Chondrocyte (in vitro differentiated cells): ENCODE results near the gene TPSD1. TPM values are rescaled to one million over a fixed set of nuclear protein-coding genes. Genes with fewer than 3 reads are reported as not detected.

Source experiments
- DNase-seq: peaks from one replicate; pipeline ENCODE4 v3.0.0; 2021; ENCODE audit warnings: mixed read lengths, low spot score
- H3K27ac Mint-ChIP-seq: one replicate; pipeline ENCODE4 v1.8.0; 2021; ENCODE audit warnings: mild to moderate bottlenecking, moderate library complexity, mixed read lengths; ENCODE audit not compliant: unreplicated experiment
- H3K27me3 Mint-ChIP-seq: 2 replicates; pipeline ENCODE4 v1.8.0; 2021; ENCODE audit warnings: low read depth, mixed read lengths
- H3K36me3 Mint-ChIP-seq: 2 replicates; pipeline ENCODE4 v1.8.0; 2021; ENCODE audit warnings: low read depth, mixed read lengths
- H3K4me1 Mint-ChIP-seq: 2 replicates; pipeline ENCODE4 v1.8.0; 2021; ENCODE audit warnings: low read depth, mild to moderate bottlenecking, mixed read lengths
- H3K4me3 Mint-ChIP-seq: one replicate; pipeline ENCODE4 v1.8.0; 2021; ENCODE audit warnings: mild to moderate bottlenecking, moderate library complexity, mixed read lengths; ENCODE audit not compliant: unreplicated experiment
- H3K9me3 Mint-ChIP-seq: 2 replicates; pipeline ENCODE4 v1.8.0; 2021; ENCODE audit warnings: low read depth, mixed read lengths
- CTCF ChIP-seq: fragments of 200-600 bp; sonication (generic); IDR thresholded peaks from 2 replicates; pipeline ENCODE4 v1.5.0; 2021; ENCODE audit warnings: antibody characterized with exemption, mild to moderate bottlenecking, moderate library complexity
- total RNA-seq: library from RNA; stranded (reverse); gene quantifications from 3 replicates; pipeline ENCODE4 v1.2.1, GENCODE V29; 2021

Gene TPSD1
- total RNA-seq, 1 donor from 2014 or later: not detected

DNA sequence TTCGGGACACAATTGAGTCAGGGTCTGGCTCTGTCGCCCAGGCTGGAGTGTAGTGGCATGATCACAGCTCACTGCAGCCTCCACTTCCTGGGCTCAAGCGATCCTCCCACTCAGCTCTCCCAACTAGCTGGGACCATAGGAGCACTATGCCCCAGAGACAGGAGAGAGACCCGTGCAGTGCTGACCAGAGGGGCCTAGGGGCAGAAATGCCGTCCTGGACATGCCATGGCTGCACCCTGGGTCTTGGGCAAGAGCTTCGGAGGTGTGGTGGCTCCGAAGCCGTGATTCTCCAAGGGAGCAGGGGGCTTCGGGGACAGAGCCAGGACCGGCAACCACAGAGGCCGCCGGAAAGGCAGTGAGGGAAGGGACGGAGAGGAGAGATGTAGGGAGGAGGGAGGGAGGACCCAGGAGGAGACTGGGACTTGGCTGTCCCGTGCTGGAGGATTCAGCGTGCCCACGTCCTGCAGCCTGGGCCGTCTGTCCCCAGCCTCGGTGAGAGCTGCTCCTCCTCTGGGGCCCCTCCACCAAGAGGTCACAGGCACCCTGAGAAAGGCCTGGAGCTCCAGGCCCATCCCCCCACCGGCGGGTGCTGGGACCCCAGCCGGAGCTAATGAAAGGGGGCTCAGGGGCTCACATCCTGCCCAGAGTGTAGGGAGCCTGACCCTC is 21.9 kb downstream of the TPSD1 start:
- Mint-ChIP-seq H3K4me1 (peaks cover 2% of the 10 kb centered on the region), H3K9me3 (no peaks in the 10 kb centered on the region), H3K36me3 (no peaks in the 10 kb centered on the region), H3K4me3 (no peak overlapping the region), H3K27me3 (peaks cover 30% of the 10 kb centered on the region), H3K27ac (no peak overlapping the region)
- no peak for TF ChIP-seq CTCF
- DNase-seq: peak; percentile 75

GRCh38 chr16:1278477-1278876 is 22.6 kb downstream of the TPSD1 start:
- peaks cover 29% of the 10 kb centered on the region for H3K27me3 Mint-ChIP-seq
- peak; percentile 78 for DNase-seq
- no peaks in the 10 kb centered on the region for H3K9me3 Mint-ChIP-seq
- H3K4me1 Mint-ChIP-seq: peaks cover 2% of the 10 kb centered on the region
- no peaks in the 10 kb centered on the region for H3K36me3 Mint-ChIP-seq
- peak; percentile 37 for TF ChIP-seq CTCF
- no peak overlapping the region for H3K4me3 Mint-ChIP-seq
- H3K27ac Mint-ChIP-seq: no peak overlapping the region

DNA sequence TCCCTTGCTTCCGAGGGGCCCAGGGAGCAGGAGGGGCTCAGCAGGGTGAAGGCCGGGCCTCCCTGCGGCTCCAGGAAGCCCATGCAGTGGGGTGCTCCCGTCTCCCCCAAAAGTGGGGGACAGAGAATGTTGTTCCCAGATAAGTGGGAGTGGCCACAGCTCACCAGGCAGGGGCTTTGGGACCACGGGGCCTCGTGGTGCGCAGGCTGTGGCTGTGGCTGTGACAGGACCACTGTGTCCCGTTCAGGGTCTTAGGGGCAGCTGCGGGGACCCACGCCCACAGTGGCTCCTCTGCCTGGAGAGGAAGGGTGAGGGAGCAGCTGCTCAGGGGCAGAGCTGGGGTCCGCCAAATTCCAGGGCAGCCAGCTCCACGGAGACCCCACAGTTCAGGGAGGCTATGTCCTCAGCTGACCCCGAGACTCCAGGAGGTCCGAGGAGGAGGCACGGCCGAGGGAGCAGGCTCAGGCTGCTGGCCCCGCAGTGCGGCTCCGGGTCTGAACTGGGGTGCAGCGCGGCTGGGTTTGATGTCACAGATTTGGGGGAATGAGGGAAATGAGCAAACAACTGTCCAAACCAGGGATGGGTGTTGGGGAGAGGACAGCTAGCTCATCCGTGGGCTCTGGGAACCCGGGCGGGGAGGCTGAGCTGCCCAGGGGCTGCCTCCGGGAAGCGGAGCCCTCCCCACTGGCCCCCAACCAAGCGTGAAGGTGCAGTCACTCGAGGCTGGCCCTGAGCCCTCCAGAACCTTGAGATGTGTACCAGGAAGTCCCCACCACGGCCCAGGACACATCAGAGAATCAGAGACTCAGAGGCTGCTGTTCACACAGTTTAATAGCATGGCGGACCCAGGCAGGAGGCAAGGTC is 23.4 kb downstream of the TPSD1 start:
- H3K4me1 Mint-ChIP-seq: peaks cover 2% of the 10 kb centered on the region
- TF ChIP-seq CTCF: no peak
- H3K9me3 Mint-ChIP-seq: no peaks in the 10 kb centered on the region
- H3K27ac Mint-ChIP-seq: no peak overlapping the region
- H3K36me3 Mint-ChIP-seq: no peaks in the 10 kb centered on the region
- peak; percentile 77 for DNase-seq
- H3K27me3 Mint-ChIP-seq: peaks cover 34% of the 10 kb centered on the region
- H3K4me3 Mint-ChIP-seq: no peak overlapping the region

- Mint-ChIP-seq H3K36me3 (no peaks in the 10 kb centered on the region), H3K4me3 (no peak overlapping the region), H3K27me3 (peaks cover 32% of the 10 kb centered on the region), H3K9me3 (no peaks in the 10 kb centered on the region), H3K4me1 (peaks cover 2% of the 10 kb centered on the region), H3K27ac (no peak overlapping the region)
- peak; percentile 91 for DNase-seq
- no peak for TF ChIP-seq CTCF
These were observed 24.2 kb downstream of the TPSD1 start for GRCh38 chr16:1279945-1280589.

GRCh38 chr16:1280783-1281182 is 24.9 kb downstream of the TPSD1 start:
- H3K4me3 Mint-ChIP-seq: no peak overlapping the region
- no peak overlapping the region for H3K27ac Mint-ChIP-seq
- no peak for TF ChIP-seq CTCF
- peaks cover 26% of the 10 kb centered on the region for H3K27me3 Mint-ChIP-seq
- H3K4me1 Mint-ChIP-seq: peaks cover 2% of the 10 kb centered on the region
- no peaks in the 10 kb centered on the region for H3K36me3 Mint-ChIP-seq
- H3K9me3 Mint-ChIP-seq: no peaks in the 10 kb centered on the region
- no peak for DNase-seq
